Stimulated activated CD4-positive, alpha-beta T cell treated with anti-CD3 and anti-CD28 coated beads, Interleukin-12 subunit alpha, Interleukin-12 subunit beta, amount 100 ng/mL, for 24 hours (primary cell): ENCODE measurements around the gene TOR1B.
A peak's percentile ranks its signal among the peaks of the same experiment; 100 is the strongest.
"Not testable (repeated sequence)": the region's sequence is repeated elsewhere in the genome, so short reads cannot be mapped to it uniquely, and the experiment has no call there.

Experiments
- DNase-seq, 2 experiments: peaks; one replicate each; pipeline ENCODE4 v3.0.0-alpha.2; 2020; ENCODE audit warnings: low read depth in 2 of 2

TOR1B gene, protein sequence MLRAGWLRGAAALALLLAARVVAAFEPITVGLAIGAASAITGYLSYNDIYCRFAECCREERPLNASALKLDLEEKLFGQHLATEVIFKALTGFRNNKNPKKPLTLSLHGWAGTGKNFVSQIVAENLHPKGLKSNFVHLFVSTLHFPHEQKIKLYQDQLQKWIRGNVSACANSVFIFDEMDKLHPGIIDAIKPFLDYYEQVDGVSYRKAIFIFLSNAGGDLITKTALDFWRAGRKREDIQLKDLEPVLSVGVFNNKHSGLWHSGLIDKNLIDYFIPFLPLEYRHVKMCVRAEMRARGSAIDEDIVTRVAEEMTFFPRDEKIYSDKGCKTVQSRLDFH

DNA sequence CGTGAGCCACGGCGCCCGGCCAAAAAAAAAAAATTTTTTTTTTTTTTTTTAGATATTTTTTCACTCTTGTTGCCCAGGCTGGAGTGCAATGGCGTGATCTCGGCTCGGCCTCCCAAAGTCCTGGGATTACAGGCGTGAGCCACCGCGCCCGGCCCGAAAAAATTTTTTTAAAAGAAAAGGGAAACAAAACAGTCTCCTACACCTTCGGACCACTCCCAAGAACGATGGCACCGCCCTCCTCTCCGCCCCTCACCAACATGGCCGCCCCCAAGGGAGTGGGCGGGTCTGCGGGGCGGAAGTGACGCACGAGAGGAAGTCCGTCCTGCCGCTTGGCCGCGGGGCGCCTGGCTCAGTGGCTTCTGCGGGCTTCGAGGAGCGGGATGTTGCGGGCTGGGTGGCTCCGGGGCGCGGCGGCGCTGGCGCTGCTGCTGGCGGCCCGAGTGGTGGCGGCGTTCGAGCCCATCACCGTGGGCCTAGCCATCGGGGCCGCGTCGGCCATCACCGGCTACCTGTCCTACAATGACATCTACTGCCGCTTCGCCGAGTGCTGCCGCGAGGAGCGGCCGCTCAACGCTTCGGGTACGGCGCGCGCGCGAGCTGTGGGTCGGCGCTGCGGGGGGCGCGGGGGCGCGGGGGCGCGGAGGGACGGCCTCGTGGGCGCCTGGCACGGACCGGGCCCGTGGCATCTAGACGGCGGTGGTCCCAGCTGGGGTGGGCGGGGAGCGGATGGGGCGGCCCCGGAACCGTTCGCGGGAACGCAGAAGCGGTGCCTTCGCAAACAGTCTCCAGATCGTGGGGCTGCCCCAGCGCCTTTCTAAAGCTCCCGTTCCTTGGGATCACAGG, at the start of gene TOR1B:
Gene TOR1B (plus strand): TSS at position 352 of the 843 bp plus-strand sequence. CDS start 29 bp downstream, at position 381.
- peak; percentile 90 to 91 for DNase-seq

DNA sequence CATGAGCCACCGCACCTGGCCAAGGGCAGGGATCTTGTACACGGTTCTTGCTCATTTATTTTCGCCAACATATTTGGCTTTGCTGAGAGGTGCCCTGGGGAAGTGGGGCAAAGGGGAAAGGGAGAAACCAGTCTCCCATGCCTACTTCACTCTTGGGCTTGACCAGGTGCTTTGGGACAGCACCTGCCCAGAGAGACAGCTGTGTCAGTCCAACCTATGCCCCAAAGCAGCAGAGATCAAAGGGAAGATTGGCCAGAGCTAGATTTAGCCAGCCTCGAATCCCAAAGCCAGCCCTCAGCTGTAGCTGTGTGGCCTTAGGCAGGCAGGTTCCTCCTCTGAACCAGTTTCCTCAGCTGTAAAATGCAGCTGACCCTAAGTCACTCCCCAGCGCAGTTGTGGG, 47.8 kb upstream of the TOR1B start:
- DNase-seq = no peak

DNA sequence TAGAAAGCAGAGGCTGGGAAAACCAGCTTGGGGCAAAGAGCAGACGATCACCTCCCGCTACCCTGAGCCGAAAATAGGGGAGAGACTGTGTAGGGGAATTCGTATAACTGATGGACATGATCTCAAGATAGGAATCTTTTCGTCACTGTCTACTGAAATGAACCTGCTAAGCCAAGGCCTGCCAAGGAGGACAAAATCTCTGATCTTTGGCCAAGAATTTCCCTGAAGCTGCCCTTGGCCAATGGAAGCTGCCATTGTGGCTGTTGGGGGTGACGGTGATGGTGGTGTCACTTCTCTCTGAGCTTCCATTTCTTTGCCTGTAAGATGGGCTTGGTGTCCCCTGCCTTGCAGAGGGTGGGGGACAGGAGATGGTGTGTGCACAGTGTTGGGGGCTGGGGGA, 46.8 kb upstream of the TOR1B start:
- DNase-seq = no peak

DNA sequence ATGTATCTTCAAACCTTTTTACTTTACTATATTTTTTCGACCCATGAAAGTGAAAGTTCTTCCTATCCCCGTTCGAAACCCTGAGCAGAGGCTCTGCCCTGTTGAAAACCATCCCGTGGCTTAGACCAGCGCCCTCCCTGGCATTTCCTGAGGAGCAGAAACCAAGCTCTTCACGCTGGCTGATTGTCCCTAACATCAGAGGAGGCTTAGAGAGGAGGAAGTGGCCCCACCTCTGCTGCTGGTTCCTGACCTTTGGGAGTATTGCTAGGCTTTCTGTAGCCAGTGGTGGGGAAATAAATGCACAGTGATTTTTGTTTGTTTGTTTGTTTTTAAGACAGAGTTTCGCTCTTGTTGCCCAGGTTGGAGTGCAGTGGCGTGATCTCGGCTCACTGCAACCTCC, 45.9 kb upstream of the TOR1B start:
- no peak for DNase-seq

DNA sequence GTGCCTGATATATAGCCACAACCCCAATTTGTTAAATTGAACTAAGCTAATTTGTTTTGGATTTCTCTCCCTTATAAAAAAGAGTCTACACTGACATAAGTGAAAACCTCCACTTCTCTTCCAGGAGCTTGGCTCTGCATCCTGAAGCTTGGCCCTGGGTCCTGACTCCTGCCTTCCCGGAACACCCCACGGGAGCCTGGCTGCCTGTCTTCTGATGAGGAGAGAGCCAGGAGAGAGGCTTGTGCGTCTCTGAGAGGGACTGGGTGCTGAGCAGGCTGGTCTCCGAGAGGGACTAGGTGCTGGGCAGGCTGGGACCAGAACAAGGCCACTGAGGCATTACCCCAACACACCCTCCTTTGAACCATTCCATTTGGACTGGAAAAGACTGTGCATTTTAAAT, 43.7 kb upstream of the TOR1B start:
- no peak for DNase-seq

DNA sequence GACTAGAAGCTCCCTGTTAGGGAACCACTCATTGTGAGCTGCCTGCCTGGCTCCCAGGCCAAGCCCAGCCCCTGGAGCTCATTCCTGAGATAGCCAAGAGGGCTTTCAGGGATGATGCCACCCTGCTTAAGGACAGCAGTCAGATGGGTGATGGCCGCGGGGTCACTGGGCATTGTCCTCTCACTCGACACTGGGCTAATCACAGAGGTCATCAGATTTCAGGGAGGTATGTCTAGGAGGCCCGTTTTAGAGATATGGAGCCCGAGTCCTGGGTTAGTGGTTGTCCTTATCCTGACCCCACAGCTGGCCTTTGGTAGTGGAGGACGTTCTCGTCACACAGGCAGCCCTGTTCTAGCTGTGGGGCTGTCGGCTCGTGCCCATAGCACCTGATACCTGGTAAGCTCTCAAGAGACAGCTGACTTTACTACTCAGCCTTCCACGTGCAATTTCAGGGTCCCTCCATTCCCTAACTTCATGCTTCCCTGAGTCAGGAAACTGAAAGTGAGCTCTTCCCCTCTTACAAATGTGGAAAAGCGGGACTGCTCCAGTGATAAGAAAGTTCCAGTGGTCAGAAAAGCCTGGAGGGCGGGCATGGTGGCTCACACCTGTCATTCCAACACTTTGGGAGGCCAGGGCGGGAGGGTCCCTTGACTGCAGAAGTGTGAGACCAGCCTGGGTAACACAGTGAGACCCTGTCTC, 43.0 kb upstream of the TOR1B start:
- DNase-seq = no peak

DNA sequence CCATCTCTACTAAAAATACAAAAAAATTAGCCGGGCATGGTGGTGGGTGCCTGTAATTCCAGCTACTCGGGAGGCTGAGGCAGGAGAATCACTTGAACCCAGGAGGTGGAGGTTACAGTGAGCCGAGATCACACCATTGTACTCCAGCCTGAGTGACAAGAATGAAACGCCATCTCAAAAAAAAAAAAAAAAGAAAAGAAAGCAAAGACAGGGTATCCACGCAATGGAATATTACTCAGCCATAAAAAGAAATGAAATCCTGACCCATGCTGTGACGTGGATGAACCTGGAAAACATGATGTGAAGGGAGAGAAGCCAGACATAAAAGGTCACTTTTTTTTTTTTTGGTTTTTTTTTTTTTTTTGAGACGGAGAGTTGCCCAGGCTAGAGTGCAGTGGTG, 42.2 kb upstream of the TOR1B start:
- not testable (repeated sequence) for DNase-seq

DNA sequence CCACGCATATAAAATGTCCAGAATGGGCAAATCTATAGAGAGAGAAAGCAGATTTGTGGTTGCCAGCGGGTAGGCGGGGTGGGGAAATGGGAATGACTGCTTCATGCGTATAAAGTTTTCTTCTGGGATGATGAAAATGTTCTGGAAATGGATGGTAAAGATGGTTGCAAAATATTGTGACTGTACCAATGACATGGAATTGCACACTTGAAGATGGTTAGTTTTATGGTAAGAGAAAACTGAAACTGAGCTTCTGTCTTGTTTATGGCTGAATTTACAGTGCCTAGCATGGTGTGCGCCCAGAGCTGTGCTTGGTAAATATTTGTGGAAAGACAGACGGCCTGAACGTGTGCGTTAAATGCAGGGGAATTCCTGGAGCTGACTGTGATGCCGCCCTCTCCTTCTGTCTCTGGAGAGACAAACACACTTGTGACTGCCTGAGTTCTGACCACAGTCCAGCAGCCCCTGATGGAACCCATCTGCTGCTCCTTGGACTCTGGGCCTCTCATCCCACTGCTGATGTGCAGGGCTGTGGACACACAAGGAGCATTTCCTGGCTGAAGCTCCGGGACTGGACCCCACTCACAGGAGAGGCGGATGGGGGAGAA, 41.6 kb upstream of the TOR1B start:
- no peak for DNase-seq

DNA sequence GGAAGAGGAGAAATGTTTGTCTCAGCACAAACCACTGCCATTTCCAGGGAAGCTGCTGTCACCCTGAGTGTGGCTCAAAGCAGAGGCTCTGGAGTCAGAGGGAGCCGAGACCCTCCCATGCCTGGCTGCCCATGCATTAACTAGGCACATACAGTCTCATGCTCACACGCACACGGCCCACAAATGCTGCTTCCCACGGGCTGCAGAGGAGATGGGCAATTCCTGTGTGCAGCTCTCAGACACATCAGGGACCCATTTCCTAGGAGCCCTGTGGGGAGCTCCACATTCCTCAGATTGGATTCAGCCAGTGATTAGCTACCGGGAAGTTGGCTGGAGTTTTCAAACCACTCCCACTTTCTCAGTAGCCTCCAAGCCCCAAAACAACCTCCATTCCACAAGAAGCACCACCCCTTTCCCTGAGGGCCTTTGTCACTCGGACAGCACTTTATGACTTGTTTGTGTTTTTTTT, 41.0 kb upstream of the TOR1B start:
- no peak for DNase-seq

DNA sequence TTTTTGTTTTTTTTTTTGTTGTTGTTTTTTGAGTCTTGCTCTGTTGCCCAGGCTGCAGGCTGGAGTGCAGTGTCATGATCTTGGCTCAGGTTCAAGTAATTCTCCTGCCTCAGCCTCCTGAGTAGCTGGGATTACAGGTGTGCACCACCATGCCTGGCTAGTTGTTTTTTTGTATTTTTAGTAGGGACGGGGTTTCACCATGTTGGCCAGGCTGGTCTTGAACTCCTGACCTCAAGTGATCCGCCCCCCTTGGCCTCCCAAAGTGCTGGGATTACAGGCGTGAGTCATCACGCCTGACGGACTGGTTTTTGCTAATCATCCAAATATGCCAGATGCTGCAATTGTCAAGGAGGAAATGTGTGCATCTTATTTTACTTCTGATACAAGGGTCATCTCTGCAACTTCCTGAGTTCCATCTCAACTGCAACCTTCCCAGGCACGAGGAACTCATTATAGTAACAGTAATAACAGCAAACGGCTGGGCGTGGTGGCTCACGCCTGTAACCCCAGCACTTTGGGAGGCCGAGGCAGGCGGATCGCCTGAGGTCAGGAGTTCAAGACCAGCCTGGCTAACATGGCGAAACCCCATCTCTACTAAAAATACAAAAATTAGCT, 40.5 kb upstream of the TOR1B start:
- not testable (repeated sequence) for DNase-seq

DNA sequence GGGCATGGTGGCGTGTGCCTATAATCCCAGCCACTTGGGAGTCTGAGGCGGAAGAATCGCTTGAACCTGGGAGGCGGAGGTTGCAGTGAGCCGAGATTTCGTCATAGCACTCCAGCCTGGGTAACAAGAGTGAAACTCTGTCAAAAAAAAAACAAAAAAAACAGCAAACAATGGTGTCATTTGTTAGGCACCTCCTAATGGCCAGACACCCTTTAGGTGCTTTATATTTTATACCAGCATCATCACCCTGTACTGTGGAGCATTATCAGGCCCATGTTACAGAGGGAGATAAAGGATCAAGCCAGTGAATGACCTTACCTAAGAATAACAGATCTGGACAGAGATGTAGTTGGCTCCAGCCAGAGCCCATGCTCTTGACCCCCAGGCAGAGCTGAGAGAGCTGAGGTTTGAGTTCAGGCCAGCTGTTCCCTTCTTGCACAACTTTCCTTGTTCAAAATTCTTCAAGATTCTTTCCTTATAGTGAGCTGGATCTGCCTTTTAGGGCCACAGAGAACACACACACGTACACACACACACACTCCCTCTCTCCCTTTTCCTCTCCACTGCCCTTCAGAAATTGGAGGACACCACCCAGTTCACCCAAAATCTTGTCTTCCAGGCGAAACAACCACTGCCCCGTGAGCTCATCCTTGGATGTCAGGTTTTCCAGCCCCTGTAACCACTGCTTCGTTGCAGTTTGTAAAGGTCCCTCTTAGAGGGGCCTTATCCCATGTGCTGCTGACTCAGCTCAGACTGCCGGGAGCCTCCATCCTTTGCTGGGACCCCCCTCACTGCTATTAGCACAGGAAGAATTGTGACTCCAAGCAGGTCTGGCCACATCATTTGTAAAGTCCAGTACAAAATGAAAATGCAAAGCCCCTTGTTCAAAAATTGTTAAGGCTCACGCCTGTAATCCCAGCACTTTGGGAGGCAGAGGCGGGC, 39.7 kb upstream of the TOR1B start:
- no peak for DNase-seq

DNA sequence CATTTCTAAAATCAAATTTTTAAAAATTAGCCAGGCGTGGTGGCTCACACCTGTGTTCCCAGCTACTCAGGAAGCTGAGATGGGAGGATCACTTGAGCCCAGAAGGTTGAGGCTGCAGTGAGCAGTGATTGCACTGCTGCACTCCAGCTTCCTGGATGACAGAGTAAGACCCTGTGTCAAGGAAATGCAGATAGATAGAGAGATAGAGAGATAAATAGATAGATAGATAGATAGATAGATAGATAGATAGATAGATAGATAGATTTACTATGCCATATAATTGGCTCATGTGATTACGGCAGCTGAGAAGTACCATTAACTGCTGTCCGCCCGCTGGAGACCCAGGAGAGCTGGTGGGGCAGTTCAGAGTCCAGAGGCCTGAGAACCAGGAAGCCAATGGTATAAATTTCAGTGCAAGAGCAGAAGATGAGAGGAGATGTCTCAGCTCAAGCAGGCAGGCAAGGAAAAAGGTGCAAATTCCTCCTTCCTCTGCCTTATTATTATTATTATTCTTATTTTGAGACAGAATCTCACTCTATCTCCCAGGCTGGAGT, 37.1 kb upstream of the TOR1B start:
- DNase-seq = no peak

DNA sequence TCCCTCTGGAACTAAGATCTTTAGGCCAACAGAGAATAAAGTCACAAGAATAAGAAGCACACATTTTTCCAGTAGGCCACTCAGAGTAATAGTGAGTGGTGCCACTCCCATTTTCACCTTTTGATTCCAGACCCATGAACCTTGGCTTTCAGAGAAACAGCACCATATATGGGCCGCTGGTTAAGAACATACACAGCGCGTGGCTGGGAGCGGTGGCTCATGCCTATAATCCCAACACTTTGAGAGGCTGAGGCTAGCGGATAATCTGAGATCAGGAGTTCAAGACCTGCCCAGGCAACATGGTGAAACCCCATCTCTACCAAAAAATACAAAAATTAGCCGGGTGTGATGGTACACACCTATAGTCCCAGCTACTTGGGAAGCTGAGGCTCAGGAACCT, 34.5 kb upstream of the TOR1B start:
- DNase-seq = no peak

DNA sequence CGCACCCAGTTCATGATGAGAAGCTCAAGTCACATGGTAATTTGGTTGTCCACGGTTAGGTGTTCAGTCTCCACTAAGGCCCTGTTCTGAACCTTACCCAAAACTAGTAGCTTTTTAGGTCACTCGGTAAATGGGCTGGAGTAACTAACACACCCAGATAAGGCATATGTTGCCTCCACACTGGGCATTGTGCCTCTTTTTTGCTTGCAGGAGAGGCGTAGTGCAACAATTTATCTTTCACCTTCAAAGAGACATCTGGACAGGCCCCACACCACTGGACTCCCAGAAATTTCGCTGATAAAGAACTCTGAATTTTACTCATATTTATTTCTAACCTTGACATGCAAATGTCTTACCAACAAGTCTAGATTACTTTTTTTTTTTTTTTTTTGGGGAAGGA, 33.3 kb upstream of the TOR1B start:
- DNase-seq = no peak

DNA sequence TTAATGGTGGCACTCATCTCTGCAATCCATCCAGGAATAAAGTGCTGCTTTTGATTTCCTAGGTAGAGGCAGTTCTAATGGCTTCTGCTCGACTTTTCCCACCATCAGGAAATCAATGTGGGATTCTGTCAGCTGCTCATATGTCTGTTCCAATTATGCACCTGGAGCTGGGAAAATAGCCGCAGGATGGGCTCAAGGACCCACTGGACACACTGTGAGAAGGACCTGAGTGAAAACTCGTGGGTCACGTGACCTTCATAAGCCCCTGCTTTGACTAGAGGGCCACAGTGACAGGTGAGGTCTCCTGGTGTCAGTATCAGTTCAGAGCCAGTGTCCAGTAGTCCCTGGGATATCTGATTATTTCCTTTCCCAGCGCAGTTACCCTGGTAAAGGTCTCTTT, 32.2 kb upstream of the TOR1B start:
- DNase-seq = no peak

DNA sequence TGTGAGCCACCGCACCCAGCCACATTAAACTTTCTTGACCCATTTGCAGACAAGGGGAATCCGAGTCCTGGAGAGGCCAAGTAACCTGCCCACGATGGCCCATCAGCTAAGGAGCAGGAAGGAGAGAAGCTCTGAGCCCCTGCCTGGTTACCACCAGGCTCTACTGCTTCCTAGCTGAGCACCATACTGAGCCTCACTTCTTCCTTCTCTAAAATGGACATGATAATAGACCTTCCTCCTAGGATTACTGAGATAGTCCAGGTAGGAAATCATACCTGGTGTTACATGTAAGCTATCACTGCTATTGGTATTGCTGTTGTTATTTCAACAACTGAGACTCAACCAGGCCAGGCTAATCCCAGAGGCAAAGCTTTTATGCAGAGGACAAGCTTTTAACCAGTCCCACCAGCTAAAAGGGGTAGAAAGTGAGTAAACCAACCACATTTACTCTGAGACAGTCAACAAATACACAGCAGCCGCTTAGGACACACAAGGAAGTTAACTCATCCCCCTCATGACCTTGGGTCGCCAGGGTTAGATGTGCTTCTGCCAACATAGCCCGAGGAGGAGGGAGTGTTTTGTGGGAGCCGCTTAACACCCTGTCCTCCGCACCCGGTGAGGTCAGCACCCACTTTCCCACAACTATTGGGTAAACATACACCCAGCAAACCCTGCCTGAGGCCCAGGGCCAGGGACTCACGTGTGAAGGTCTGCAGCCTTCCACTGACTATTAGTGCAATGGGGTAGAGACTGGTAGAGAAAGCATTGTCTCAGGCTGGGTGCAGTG, 29.5 kb upstream of the TOR1B start:
- no peak for DNase-seq

DNA sequence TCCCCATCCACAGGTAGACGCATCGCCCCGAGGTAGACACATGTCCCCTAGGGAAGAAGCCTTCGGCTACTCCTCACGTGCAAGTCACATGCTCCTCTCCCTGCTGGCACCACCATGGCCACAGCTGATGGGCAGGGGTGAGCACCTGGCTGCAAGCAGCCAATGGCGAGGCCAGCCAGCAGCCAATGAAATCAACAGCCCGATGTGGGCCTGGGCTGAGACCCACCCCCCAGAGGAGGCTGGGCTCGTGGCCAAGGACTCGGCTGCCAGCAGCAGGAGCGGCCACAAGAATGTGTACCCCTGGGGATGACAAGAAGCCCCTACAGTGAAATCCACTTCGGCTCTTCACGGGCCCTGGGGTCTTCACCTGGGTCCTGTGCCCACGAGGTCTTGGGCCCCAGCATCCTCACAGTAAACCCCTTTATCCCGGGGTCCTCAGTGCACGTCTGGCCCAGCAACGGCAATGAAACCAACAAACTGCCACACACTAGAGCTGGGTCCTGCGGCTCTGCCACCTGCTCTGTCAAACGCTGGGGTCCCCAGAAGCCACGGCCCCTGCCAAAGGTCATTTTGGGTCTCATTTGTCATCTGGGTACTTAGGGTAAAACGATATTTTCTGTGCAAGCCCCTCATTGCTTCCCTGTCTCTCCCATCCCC, 28.1 kb upstream of the TOR1B start:
- no peak for DNase-seq

DNA sequence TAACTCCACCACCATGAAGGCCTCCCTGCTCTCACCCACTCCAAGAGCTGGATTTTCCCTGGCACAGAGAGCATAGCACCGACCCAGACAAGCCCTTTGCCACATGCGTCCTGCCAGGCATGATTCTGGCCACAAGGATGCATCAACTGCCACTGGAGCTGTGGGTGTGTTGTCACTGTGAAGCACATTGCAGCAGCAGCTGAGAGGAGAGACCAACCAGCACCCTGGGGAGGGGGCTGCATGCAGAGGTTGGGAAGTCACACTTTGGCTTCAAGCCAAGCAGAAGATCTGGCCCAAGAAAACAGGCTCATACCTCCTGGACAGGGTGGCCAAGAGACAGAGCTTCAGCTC, 27.6 kb upstream of the TOR1B start:
- no peak for DNase-seq

DNA sequence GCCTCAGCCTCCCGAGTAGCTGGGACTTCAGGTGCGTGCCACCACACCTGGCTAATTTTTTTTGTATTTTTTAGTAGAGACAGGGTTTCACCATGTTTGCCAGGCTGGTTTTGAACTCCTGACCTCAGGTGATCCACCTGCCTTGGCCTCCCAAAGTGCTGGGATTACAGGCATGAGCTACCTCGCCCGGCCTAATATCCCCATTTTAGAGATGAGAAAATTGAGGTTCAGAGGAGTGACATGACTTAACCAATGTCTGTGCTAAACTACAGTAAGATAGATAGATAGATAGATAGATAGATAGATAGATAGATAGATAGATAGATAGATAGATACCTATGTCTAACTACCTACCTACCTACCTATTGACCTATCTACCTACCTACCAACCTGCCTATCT, 26.9 kb upstream of the TOR1B start:
- DNase-seq = not testable (repeated sequence)
